ENCODE results near the gene EPHA3.

DNA sequence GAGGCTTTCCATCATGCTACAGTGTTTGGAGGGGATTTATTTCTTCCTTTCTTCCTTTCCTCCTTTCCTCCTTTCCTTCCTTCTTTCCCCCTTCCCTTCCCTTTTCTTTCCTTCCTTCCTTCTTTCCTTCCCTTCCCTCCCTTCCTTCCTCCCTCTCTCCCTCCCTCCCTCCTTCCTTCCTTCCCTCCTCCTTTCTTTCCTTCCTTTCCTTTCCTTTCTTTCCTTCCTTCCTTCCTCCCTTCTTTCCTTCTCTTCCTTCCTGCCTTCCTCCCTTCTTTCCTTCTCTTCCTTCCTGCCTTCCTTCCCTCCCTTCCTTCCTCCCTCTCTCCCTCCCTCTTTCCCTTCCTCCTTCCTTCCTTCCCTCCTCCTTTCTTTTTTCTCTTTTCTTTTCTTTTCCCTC lies 127.2 kb downstream of the EPHA3 start:
- TF ChIP-seq, protein P1, sequence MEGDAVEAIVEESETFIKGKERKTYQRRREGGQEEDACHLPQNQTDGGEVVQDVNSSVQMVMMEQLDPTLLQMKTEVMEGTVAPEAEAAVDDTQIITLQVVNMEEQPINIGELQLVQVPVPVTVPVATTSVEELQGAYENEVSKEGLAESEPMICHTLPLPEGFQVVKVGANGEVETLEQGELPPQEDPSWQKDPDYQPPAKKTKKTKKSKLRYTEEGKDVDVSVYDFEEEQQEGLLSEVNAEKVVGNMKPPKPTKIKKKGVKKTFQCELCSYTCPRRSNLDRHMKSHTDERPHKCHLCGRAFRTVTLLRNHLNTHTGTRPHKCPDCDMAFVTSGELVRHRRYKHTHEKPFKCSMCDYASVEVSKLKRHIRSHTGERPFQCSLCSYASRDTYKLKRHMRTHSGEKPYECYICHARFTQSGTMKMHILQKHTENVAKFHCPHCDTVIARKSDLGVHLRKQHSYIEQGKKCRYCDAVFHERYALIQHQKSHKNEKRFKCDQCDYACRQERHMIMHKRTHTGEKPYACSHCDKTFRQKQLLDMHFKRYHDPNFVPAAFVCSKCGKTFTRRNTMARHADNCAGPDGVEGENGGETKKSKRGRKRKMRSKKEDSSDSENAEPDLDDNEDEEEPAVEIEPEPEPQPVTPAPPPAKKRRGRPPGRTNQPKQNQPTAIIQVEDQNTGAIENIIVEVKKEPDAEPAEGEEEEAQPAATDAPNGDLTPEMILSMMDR (IDR thresholded peaks at IDR 0.05), result no peak
- TF ChIP-seq EP300 (IDR thresholded peaks at IDR 0.05), result no peak
